CD4-positive, alpha-beta T cell (primary cell): ENCODE results near the gene SLC41A3. TPM values are rescaled to one million over a fixed set of nuclear protein-coding genes. Genes with fewer than 3 reads are reported as not detected.

Experiments used
- ATAC-seq: fragments of 200-7000 bp; cut with Tn5 transposase; one replicate; pipeline ENCODE4 v1.10.0; 2022; ENCODE audit warnings: mild to moderate bottlenecking; ENCODE audit not compliant: poor library complexity
- CTCF ChIA-PET: fragments of 350-600 bp; sonication (Branson Sonifier 250); formaldehyde crosslinking; loops from one replicate; lab custom pipeline; 2021; ENCODE audit warnings: antibody characterized with exemption, inconsistent platforms; lab: Charles Lee
- POLR2A ChIA-PET: fragments of 350-600 bp; sonication (Branson Sonifier 250); formaldehyde crosslinking; loops from one replicate; lab custom pipeline; 2021; ENCODE audit warnings: antibody characterized with exemption, inconsistent platforms; lab: Charles Lee
- DNase-seq, 14 experiments: peaks; one replicate each; pipeline ENCODE4 v3.0.0-alpha.2; 2013 to 2020; ENCODE audit warnings: mixed read lengths in 2 of 14
- H3K27ac ChIP-seq, 2 donors: one replicate each; pipeline versions ENCODE4 v1.5.1 to v1.7.0; 2013; ENCODE audit warnings: low read length in 2 of 2, low read depth in 1 of 2, mild to moderate bottlenecking in 1 of 2
- H3K27me3 ChIP-seq, 2 experiments: 1 replicate in 1 of 2; 2 replicates in 1 of 2; pipeline versions ENCODE4 v1.6.1 to v1.7.0; 2013; ENCODE audit warnings: low read length in 2 of 2, control low read depth in 1 of 2, mild to moderate bottlenecking in 1 of 2, moderate library complexity in 1 of 2; ENCODE audit not compliant: insufficient read depth in 2 of 2, control insufficient read depth in 1 of 2
- H3K36me3 ChIP-seq: one replicate; pipeline ENCODE4 v1.6.1; 2013; ENCODE audit warnings: low read length, control low read depth; ENCODE audit not compliant: insufficient read depth
- H3K4me1 ChIP-seq: one replicate; pipeline ENCODE4 v1.6.1; 2013; ENCODE audit warnings: low read length, control low read depth; ENCODE audit not compliant: insufficient read depth
- H3K4me3 ChIP-seq: one replicate; pipeline ENCODE4 v1.5.1; 2013; ENCODE audit warnings: mild to moderate bottlenecking, low read length, moderate library complexity
- H3K9me3 ChIP-seq, 2 experiments: 1 replicate in 1 of 2; 2 replicates in 1 of 2; pipeline versions ENCODE4 v1.6.1 to v1.7.0; 2013; ENCODE audit warnings: low read length in 2 of 2, mild to moderate bottlenecking in 2 of 2, control low read depth in 1 of 2, moderate library complexity in 1 of 2; ENCODE audit not compliant: control insufficient read depth in 1 of 2, insufficient read depth in 1 of 2
- H3K27ac Mint-ChIP-seq: one replicate; pipeline ENCODE4 v1.8.0; 2020; ENCODE audit warnings: mixed read lengths
- H3K27me3 Mint-ChIP-seq: one replicate; pipeline ENCODE4 v1.8.0; 2021; ENCODE audit warnings: mixed read lengths
- H3K36me3 Mint-ChIP-seq: one replicate; pipeline ENCODE4 v1.8.0; 2021; ENCODE audit warnings: low read depth, mixed read lengths
- H3K4me1 Mint-ChIP-seq: one replicate; pipeline ENCODE4 v1.8.0; 2021; ENCODE audit warnings: low read depth, mixed read lengths
- H3K4me3 Mint-ChIP-seq: one replicate; pipeline ENCODE4 v1.8.0; 2020; ENCODE audit warnings: mild to moderate bottlenecking, mixed read lengths
- H3K9me3 Mint-ChIP-seq: one replicate; pipeline ENCODE4 v1.8.0; 2020; ENCODE audit warnings: mixed read lengths
- intact Hi-C, 2 experiments: fragments of 100-400 bp; cut with DNase I in 1 of 2; cut with micrococcal nuclease in 1 of 2; formaldehyde crosslinking; loops; one replicate each; pipeline versions ENCODE4 v1.15.1 to v1.9.0; 2023 to 2025; cut with DNase I, micrococcal nuclease
- total RNA-seq, 174 experiments: library from RNA in 2 of 174; stranded (reverse) in 2 of 174; gene quantifications; one replicate each; pipeline ENCODE4 v1.2.3 and lab custom pipeline; 2021 to 2026
- TF ChIP-seq, protein P1 (sequence below): fragments of 200-600 bp; IDR thresholded peaks from one replicate; pipeline ENCODE4 v1.8.0; 2022; ENCODE audit warnings: antibody characterized with exemption, mild to moderate bottlenecking

The SLC41A3 gene
- total RNA-seq, 2 experiments from 2014 or later, result 26.5 to 29.1 TPM

DNA sequence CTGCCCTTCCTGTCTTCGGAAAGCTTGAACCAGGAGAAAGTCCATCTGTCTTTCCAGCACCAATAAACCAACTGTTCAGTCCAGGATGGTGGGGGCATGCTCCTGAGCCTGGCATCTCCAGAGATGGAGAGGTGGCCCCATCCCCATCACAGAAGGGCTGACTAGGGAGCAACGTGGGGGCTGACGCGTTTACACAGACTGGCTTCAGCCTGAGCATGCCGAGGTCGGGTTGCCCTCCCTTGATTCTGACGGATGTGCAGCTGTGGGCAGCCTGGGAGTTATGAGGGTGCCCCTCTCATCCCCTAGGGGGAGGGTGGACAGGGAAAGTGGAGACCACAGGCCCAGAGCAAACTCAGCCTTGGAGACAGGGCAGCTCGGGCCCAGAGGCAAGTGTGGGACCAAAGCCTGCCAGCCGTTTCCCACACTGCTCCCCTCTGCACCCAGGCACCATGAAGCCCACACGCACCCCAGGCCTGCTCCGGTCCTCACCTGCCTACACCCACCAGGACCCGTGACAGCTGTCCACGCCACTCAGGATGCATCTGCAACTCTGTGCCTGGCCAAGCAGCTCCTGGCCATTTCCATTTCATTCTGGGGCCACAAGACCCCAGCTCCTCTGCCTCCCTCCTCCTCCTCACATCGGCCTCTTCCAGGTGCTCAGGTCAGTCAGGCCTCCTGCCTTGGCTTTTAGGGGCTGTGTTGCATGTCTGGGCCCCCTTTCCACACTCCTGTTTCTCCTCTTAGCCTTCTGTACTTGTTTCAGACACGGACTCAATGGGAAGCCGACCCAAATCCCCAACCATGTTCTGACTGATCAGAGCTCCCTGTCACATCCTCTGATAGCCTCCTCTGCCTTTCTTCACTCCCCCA, 48.2 kb upstream of the SLC41A3 start:
- no peaks in the 10 kb centered on the region for H3K4me1 Mint-ChIP-seq

DNA sequence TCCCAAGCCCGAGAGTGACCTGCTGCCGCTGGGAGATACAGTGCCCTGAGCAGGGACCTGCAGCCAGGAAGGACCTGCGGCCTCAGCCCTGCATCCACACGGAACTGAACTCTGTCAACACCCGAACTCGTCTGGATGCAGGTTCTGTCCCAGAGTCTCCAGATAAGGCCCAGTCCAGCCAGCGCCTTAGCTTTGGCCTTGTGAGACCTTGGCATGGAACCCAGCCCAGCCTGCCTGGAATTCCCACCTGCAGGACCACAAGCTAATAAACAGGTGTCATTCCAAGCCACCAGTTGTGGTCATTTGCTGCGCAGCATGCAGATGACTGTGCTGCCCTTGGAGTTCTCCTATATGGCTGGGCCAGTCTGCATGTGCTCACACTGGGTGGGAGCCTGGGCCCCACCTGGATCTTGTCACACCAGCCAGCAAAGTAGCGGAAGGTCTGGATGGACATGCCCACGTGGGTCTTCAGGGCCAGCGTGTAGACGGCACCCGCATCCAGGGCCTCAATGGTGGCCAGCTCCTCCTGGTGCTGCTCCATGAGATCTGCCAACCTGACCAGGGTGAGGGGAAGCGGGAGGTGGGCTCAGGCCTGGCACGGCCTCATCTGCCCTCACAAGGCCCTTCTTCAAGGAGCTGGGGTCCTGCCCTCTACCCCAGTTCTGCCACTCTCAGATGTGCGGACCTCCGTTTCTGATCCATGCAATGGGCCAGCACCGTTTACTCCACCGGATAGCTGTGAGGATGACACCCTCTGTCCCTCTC, 47.2 kb upstream of the SLC41A3 start:
- Histone ChIP-seq H3K4me1 (peaks cover 4% of the 10 kb centered on the region), H3K4me3 (no peak overlapping the region), H3K27me3 (no peaks in the 10 kb centered on the region), H3K9me3 (peaks cover 0 to 5% of the 10 kb centered on the region in 2 experiments), H3K27ac (no peak overlapping the region), H3K36me3 (no peaks in the 10 kb centered on the region)
- Mint-ChIP-seq H3K27ac (no peak overlapping the region), H3K36me3 (no peaks in the 10 kb centered on the region), H3K27me3 (peaks cover 15% of the 10 kb centered on the region), H3K9me3 (no peaks in the 10 kb centered on the region), H3K4me1 (no peaks in the 10 kb centered on the region), H3K4me3 (no peak overlapping the region)
- TF ChIP-seq, protein P1, sequence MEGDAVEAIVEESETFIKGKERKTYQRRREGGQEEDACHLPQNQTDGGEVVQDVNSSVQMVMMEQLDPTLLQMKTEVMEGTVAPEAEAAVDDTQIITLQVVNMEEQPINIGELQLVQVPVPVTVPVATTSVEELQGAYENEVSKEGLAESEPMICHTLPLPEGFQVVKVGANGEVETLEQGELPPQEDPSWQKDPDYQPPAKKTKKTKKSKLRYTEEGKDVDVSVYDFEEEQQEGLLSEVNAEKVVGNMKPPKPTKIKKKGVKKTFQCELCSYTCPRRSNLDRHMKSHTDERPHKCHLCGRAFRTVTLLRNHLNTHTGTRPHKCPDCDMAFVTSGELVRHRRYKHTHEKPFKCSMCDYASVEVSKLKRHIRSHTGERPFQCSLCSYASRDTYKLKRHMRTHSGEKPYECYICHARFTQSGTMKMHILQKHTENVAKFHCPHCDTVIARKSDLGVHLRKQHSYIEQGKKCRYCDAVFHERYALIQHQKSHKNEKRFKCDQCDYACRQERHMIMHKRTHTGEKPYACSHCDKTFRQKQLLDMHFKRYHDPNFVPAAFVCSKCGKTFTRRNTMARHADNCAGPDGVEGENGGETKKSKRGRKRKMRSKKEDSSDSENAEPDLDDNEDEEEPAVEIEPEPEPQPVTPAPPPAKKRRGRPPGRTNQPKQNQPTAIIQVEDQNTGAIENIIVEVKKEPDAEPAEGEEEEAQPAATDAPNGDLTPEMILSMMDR, result no peak
- DNase-seq (peak in 1 of 14 experiments; percentile 23), ATAC-seq (no peak)
- CTCF ChIA-PET, result no interaction called here
- intact Hi-C loops, result loop anchor here (10.0 kb wide), 2 partner anchors 254 to 1414 kb away; no protein-coding TSS in a partner anchor
- POLR2A ChIA-PET, result no interaction called here

More for the DNA sequence above, 48.2 kb upstream of the SLC41A3 start:
- ChIA-PET CTCF (no interaction called here), POLR2A (no interaction called here)
- no peak overlapping the region for H3K27ac ChIP-seq
- peaks cover 0 to 5% of the 10 kb centered on the region in 2 experiments for H3K9me3 ChIP-seq
- no peak for ATAC-seq
- Mint-ChIP-seq H3K36me3 (no peaks in the 10 kb centered on the region), H3K27ac (no peak overlapping the region), H3K27me3 (peaks cover 18% of the 10 kb centered on the region), H3K4me3 (no peak overlapping the region), H3K9me3 (no peaks in the 10 kb centered on the region)
- H3K4me1 ChIP-seq, result peaks cover 4% of the 10 kb centered on the region
- TF ChIP-seq, protein P1, result no peak
- H3K27me3 ChIP-seq, result peaks cover 0 to 7% of the 10 kb centered on the region in 2 experiments
- intact Hi-C loops, result loop anchor here (10.0 kb wide), 2 partner anchors 253 to 1413 kb away; no protein-coding TSS in a partner anchor
- H3K4me3 ChIP-seq, result no peak overlapping the region
- peak in 1 of 14 experiments; percentile 20 for DNase-seq
- H3K36me3 ChIP-seq, result no peaks in the 10 kb centered on the region

DNA sequence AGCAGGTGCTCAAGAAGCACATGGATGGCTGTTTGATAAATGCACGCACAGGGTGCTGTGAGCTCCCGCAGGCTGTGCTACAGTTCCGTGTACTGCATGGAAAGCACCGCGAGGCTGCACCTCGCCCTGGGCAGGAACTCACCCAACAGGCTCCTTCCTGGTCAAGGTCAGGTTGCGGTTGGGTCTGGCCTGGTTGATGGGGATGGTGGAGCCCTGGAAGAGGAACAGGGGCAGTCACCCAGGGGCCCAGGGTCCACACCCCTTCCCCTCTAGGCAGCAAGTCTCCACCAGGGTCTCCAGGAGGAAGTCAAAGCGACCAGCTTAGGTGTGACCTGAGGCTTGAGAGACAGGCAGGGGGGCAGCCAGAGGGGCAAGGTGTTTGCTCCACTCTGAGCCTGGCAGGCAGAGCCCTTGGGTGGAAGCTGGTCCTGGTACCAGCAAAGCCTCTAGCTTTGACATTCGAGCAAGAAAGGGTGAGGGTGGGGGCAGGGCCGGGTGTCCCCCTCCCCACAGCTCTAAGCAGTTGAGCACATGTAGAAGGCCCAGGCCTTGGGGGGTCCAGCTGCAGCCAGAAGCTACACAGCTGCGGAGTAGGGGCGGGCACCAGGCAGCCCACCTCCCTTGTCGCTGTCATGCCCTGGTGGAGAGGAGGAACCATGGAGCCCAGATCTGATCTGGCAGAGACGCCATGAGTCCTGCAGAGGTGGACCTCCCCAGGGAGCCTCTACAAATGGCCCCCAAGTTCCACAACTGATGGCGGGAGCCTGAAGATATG, 46.3 kb upstream of the SLC41A3 start:
- POLR2A ChIA-PET, result no interaction called here
- intact Hi-C loops, result loop anchor here (10.0 kb wide), 2 partner anchors 255 to 1415 kb away; no protein-coding TSS in a partner anchor

More for the DNA sequence above, 46.3 kb upstream of the SLC41A3 start:
- DNase-seq (peak in 1 of 14 experiments; percentile 27), ATAC-seq (no peak)
- Mint-ChIP-seq H3K27ac (no peak overlapping the region), H3K9me3 (no peaks in the 10 kb centered on the region), H3K27me3 (peaks cover 12% of the 10 kb centered on the region), H3K36me3 (no peaks in the 10 kb centered on the region), H3K4me1 (no peaks in the 10 kb centered on the region), H3K4me3 (no peak overlapping the region)
- Histone ChIP-seq H3K9me3 (peaks cover 0 to 5% of the 10 kb centered on the region in 2 experiments), H3K4me1 (peaks cover 4% of the 10 kb centered on the region), H3K4me3 (no peak overlapping the region), H3K36me3 (no peaks in the 10 kb centered on the region), H3K27me3 (no peaks in the 10 kb centered on the region), H3K27ac (no peak overlapping the region)
- TF ChIP-seq, protein P1, result no peak
- CTCF ChIA-PET, result no interaction called here
